B cell (primary cell): ENCODE data around the gene FARP2.

Experiments
- CTCF ChIP-seq: fragments of 200-600 bp; IDR thresholded peaks from one replicate; pipeline ENCODE4 v1.8.0; 2022; ENCODE audit warnings: antibody characterized with exemption, mild to moderate bottlenecking
- EZH2 ChIP-seq: IDR thresholded peaks from 2 replicates; pipeline ENCODE4 v1.6.1; 2012; ENCODE audit warnings: borderline replicate concordance, low read depth, mild to moderate bottlenecking, moderate library complexity, low read length; ENCODE audit not compliant: insufficient read depth, poor library complexity, severe bottlenecking

GRCh38 chr2:241492174-241492565 lies 136.1 kb downstream of the FARP2 start:
- TF ChIP-seq CTCF = no peak
- TF ChIP-seq EZH2 = no peak
